ENCODE results near the gene LRRC8B.

DNA sequence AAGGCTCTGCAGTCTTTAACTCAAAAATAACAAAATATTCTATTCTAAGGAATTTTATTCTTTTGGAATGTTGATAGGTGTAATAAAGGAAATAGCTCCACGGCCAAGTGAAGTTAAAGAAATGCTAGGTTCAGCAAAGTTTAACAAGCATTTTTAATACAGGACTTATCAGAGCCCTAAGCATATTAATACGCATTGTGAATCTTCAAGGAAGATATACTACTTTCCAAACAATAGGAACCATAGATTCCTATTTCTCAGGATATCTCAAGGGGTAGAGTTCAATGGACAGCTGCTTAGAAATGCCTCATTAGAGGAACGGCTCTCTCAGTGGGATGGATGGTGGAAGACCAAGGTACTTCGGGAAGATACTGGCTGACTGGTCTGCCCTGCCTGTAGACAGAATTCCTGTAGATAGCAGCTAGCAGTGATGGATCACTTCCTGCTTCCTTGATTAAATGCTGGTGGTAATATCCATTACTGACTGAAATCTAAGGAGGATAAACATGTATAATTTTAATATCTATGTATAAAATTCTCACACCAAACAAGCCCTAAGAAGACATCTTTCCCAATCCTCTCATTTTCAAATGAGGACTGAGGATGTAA lies 100.2 kb downstream of the LRRC8B start:
- TF ChIP-seq ZFP30 (CRISPR knock-in tag; IDR thresholded peaks at IDR 0.05) = no peak
- no peak for TF ChIP-seq ARNTL (CRISPR knock-in tag; IDR thresholded peaks at IDR 0.05; ENCODE audit: borderline replicate concordance, low read depth)

Data from SK-N-SH treated with all-trans-retinoic acid at 6 μM for 48 hours (cell line).